Activated naive CD4-positive, alpha-beta T cell treated with anti-CD3 and anti-CD28 coated beads, Interleukin-2, amount 50 U/mL, for 24 hours (primary cell): Measurements from ENCODE around the gene MEOX2.

Experiments
- H3K27ac Mint-ChIP-seq: one replicate; pipeline ENCODE4 v1.8.0; 2021; ENCODE audit warnings: mild to moderate bottlenecking, mixed read lengths
- H3K27me3 Mint-ChIP-seq: one replicate; pipeline ENCODE4 v1.8.0; 2021; ENCODE audit warnings: mixed read lengths
- H3K36me3 Mint-ChIP-seq: one replicate; pipeline ENCODE4 v1.8.0; 2021; ENCODE audit warnings: mixed read lengths
- H3K4me1 Mint-ChIP-seq: one replicate; pipeline ENCODE4 v1.8.0; 2021; ENCODE audit warnings: mixed read lengths
- H3K4me3 Mint-ChIP-seq: one replicate; pipeline ENCODE4 v1.8.0; 2021; ENCODE audit warnings: mild to moderate bottlenecking, mixed read lengths
- H3K9me3 Mint-ChIP-seq: one replicate; pipeline ENCODE4 v1.8.0; 2021; ENCODE audit warnings: mixed read lengths

Gene MEOX2

DNA sequence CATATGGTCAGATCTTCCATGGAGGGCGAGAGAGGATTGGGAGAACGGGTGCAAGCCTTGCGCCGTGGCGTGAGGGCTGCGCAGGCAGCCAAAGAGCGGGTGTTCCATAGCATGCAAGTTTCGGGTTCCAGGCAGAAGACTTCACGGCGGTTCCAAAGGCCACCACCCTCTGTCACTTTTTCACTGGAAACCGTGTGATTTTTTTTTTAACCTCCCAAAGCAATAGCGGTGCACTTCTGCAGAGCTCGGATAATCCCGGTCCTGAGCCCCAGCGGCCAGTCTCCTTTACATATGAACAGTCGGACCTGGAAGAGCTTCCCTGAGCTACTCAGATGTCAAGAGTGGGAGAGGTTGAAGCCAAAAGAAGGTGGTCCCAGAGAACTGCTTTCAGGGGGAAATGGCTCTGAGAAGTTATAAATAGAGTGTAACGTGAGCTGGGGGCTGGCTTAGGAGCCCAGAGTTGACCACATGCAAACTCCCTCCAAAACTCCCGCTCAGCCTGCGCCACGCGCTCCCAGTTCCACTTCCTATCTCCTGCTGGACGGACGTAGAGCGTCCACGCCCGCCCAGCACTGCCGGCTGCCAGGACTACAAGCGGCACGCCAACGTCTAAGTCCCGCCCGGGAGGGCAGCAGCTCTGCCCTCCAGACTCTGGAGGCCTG is at the start of gene MEOX2:
Gene MEOX2, minus strand, starts transcription at position 389 of the 662 bp plus-strand sequence. Its CDS starts 281 bp downstream, at position 108.
- Mint-ChIP-seq H3K9me3 (no peaks in the 10 kb centered on the region), H3K4me3 (no peak within 1 kb of the TSS), H3K27me3 (peaks cover 26% of the 10 kb centered on the region), H3K27ac (no peak within 1 kb of the TSS), H3K36me3 (no peaks in the 10 kb centered on the region), H3K4me1 (no peaks in the 10 kb centered on the region)

DNA sequence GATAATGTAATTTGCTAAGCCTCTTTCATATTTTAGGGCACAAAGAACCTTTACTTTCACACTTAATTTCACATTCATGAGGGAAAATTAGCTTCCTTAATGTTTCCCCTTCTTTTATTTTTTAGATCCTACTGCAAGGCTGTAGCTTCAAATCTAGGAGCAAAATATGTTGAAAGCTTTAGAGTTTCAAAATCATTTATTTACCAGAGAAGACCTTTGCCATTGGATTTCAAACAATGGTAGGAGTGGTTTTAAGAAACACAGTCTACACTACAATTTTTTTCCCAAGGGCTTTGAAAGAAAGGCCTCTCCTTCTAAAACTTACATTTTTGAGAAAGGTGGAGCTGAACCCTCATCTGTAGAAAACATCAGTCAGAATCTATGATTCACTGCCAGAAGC is 43.3 kb upstream of the MEOX2 start:
- no peaks in the 10 kb centered on the region for H3K4me1 Mint-ChIP-seq
- no peak overlapping the region for H3K4me3 Mint-ChIP-seq
- H3K36me3 Mint-ChIP-seq: no peaks in the 10 kb centered on the region
- H3K27ac Mint-ChIP-seq: no peak overlapping the region
- no peaks in the 10 kb centered on the region for H3K27me3 Mint-ChIP-seq
- H3K9me3 Mint-ChIP-seq: peaks cover 4% of the 10 kb centered on the region

- H3K27me3 Mint-ChIP-seq: no peaks in the 10 kb centered on the region
- H3K4me1 Mint-ChIP-seq: no peaks in the 10 kb centered on the region
- no peak overlapping the region for H3K27ac Mint-ChIP-seq
- no peak overlapping the region for H3K4me3 Mint-ChIP-seq
- no peaks in the 10 kb centered on the region for H3K9me3 Mint-ChIP-seq
- no peaks in the 10 kb centered on the region for H3K36me3 Mint-ChIP-seq
Observed at GRCh38 chr7:15725051-15725450, 38.6 kb upstream of the MEOX2 start.

GRCh38 chr7:15723841-15724240 is 37.4 kb upstream of the MEOX2 start:
- Mint-ChIP-seq H3K9me3 (no peaks in the 10 kb centered on the region), H3K27ac (no peak overlapping the region), H3K4me3 (no peak overlapping the region), H3K4me1 (no peaks in the 10 kb centered on the region), H3K36me3 (no peaks in the 10 kb centered on the region), H3K27me3 (no peaks in the 10 kb centered on the region)

GRCh38 chr7:15720849-15721471 is 34.5 kb upstream of the MEOX2 start:
- H3K4me3 Mint-ChIP-seq: no peak overlapping the region
- H3K27ac Mint-ChIP-seq: no peak overlapping the region
- H3K9me3 Mint-ChIP-seq: no peaks in the 10 kb centered on the region
- no peaks in the 10 kb centered on the region for H3K4me1 Mint-ChIP-seq
- no peaks in the 10 kb centered on the region for H3K36me3 Mint-ChIP-seq
- no peaks in the 10 kb centered on the region for H3K27me3 Mint-ChIP-seq

DNA sequence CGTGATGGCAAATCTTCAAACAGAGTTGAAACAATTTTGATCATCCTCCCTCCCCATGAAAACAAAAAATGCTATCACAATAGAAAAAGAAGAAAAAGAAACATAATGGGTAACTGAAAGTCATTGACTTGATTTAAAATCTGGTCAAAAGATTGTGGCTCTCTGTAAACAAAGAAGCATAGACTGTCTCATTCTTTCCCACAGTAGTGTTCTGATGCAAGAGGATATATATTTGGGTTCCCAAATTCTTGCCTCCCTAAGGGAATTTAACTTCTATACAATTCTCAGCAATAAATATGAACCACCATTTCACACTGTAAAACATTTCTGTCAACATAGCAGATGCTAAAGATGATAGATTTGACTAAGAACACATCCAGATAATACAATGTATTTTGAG is 32.8 kb upstream of the MEOX2 start:
- H3K4me3 Mint-ChIP-seq: no peak overlapping the region
- H3K36me3 Mint-ChIP-seq: no peaks in the 10 kb centered on the region
- H3K27me3 Mint-ChIP-seq: no peaks in the 10 kb centered on the region
- H3K4me1 Mint-ChIP-seq: no peaks in the 10 kb centered on the region
- H3K27ac Mint-ChIP-seq: no peak overlapping the region
- no peaks in the 10 kb centered on the region for H3K9me3 Mint-ChIP-seq

- Mint-ChIP-seq H3K27me3 (no peaks in the 10 kb centered on the region), H3K36me3 (no peaks in the 10 kb centered on the region), H3K4me1 (no peaks in the 10 kb centered on the region), H3K27ac (no peak overlapping the region), H3K9me3 (peaks cover 10% of the 10 kb centered on the region), H3K4me3 (no peak overlapping the region)
Observed at GRCh38 chr7:15715435-15715834, 29.0 kb upstream of the MEOX2 start.

GRCh38 chr7:15709978-15710377 is 23.5 kb upstream of the MEOX2 start:
- Mint-ChIP-seq H3K4me1 (no peaks in the 10 kb centered on the region), H3K9me3 (peaks cover 15% of the 10 kb centered on the region), H3K4me3 (no peak overlapping the region), H3K27ac (no peak overlapping the region), H3K36me3 (no peaks in the 10 kb centered on the region), H3K27me3 (no peaks in the 10 kb centered on the region)

DNA sequence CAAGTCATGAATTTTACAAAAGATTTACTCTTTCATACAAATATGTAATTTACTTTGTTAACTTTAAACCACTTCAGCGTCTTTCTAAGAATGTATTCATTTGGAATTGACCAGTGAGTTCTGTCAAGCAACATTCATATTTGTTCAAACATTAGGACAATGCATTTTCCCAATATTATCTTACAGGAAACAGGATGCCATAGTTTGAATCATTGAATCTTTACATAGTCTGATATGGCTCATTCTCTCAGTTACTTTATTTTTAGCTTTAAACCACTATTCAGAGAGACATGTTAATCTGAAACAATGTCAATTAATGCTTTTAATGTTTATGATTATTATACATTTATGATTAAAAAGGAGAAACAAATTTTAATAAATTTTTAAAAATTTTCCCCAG is 21.1 kb upstream of the MEOX2 start:
- peaks cover 5% of the 10 kb centered on the region for H3K9me3 Mint-ChIP-seq
- no peaks in the 10 kb centered on the region for H3K4me1 Mint-ChIP-seq
- no peak overlapping the region for H3K27ac Mint-ChIP-seq
- H3K27me3 Mint-ChIP-seq: no peaks in the 10 kb centered on the region
- no peaks in the 10 kb centered on the region for H3K36me3 Mint-ChIP-seq
- H3K4me3 Mint-ChIP-seq: no peak overlapping the region

GRCh38 chr7:15703732-15704131 is 17.2 kb upstream of the MEOX2 start:
- Mint-ChIP-seq H3K27ac (no peak overlapping the region), H3K4me3 (no peak overlapping the region), H3K4me1 (no peaks in the 10 kb centered on the region), H3K27me3 (no peaks in the 10 kb centered on the region), H3K9me3 (no peaks in the 10 kb centered on the region), H3K36me3 (no peaks in the 10 kb centered on the region)

DNA sequence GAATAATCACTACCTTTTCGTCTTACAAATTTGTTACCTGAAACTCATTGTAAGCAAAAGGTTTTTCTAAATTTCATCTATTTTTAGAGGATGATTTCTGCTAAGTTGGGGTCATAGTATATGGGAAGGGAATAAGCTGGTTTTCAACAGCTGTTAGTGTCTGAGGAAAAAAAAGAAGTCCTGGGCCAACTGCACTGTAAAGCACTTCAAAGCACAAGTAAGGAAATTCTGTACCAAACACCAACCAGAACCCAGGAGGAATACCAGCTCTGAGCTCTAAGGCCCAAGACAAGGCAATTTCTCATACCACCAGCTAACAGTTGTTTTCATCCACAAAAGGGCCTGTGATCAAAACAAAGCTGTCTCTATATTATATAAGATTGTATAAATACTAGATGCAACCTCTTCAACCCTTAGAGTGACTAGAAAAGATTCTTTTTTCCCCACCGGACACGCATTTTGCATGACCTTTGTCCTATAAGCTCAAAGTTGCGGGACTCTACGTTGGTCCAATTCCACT is 6.1 kb upstream of the MEOX2 start:
- H3K36me3 Mint-ChIP-seq: no peaks in the 10 kb centered on the region
- H3K27ac Mint-ChIP-seq: no peak overlapping the region
- no peak overlapping the region for H3K4me3 Mint-ChIP-seq
- no peaks in the 10 kb centered on the region for H3K4me1 Mint-ChIP-seq
- no peaks in the 10 kb centered on the region for H3K9me3 Mint-ChIP-seq
- peaks cover 5% of the 10 kb centered on the region for H3K27me3 Mint-ChIP-seq

DNA sequence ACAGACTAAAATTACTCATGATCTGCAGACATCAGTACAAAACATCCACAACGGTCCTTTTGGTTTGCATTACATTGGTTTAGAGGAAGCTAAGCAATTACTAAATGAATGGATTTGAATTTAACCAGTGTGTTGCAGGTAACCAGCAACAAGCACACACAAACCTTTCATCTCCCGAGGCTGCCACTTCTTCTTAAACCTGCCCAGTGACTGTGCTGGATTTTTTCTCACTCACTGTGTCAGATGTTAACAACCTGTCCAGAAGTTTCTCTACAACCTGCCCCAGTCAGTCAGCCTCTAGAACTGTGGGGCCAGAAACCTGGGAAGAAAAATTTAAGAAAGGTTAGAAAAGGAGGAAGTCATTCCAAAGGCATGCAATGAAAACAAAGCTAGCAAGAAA is 2.4 kb upstream of the MEOX2 start:
- H3K27ac Mint-ChIP-seq: no peak overlapping the region
- no peaks in the 10 kb centered on the region for H3K9me3 Mint-ChIP-seq
- peaks cover 26% of the 10 kb centered on the region for H3K27me3 Mint-ChIP-seq
- H3K36me3 Mint-ChIP-seq: no peaks in the 10 kb centered on the region
- no peak overlapping the region for H3K4me3 Mint-ChIP-seq
- no peaks in the 10 kb centered on the region for H3K4me1 Mint-ChIP-seq

DNA sequence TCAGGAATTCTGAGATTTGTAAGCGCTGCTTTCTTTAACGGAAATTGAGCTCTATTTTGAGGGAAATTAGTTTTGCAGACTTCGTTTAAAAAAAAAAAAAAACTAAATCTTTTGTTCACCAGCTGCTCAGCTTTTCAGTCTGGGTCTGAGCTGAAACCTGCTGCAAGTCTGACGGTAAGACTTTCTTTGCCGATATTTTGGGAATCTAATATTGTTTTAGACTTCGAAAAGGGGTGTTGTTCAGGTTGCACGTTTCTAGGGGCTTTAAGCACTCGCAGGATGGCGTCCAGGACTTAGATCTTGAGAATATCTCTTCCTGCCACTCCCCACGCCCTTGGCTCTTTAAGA is 1.8 kb upstream of the MEOX2 start:
- H3K36me3 Mint-ChIP-seq: no peaks in the 10 kb centered on the region
- no peak overlapping the region for H3K27ac Mint-ChIP-seq
- H3K27me3 Mint-ChIP-seq: peaks cover 26% of the 10 kb centered on the region
- no peaks in the 10 kb centered on the region for H3K9me3 Mint-ChIP-seq
- no peaks in the 10 kb centered on the region for H3K4me1 Mint-ChIP-seq
- H3K4me3 Mint-ChIP-seq: no peak overlapping the region

DNA sequence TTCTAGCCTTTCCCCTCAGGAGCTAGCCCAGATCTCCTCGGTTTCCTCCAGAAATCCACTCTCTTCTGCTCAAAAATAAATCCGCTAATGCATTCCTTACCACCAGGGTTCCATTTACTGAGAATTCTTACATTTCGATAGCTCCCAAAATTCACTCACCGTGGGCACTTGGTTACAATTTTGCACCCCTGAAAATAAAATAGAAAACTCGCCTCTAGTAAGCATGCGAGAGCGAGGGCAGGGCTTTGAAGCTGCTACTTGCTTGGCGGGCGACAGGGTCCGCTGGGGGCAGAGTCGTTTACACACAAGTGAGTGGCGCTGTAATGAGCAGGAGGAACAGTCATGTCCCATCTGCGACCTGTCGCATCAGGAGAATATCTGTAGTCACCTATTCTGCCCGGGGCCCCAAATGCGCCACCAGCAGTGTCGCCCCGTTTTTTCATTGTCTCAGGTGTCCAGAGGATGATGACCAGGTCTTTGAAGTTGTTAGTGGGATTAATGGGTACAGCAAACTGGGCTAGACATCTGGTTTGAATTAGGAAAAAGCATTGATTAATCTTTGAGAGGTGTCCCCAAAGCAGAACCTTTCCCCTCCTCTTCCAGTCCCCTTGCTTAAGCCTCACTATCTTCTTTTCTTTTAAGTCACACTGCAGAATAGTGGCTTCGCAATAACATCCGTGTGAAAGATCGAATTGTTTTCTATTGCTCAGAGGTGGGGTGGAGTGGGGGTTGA is 1.2 kb upstream of the MEOX2 start:
- Mint-ChIP-seq H3K4me3 (no peak overlapping the region), H3K27ac (no peak overlapping the region), H3K27me3 (peaks cover 26% of the 10 kb centered on the region)

DNA sequence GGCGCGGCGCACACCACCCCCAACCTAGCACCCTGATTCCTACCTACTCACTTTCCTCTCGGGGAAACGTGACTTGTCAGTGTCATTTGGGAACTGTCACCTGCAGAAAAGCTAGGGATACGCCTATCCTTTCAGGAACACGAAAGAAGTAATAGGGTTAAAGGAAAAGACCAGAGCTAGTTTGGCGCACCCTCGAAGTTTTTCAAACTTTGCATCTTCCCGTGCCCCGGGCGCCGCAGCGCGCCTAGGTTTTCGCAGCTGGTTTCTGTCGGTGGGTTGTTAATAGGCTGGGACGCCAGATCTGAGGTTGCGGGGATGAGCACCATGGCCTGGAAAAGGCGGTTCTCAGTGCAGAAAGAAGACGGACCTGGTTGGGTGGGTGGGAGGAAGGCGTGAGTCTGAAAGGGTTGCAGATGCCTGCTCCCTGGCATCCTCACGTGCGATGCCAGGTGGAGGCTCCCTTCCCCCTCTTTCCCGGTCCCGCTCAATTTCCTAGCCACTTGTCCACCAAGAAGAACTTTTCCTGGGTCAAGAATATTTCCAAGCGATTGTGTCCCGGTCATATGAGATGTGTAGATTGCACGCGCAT is 568 bp upstream of the MEOX2 start:
- Mint-ChIP-seq H3K4me1 (no peaks in the 10 kb centered on the region), H3K36me3 (no peaks in the 10 kb centered on the region), H3K27ac (no peak overlapping the region), H3K4me3 (no peak overlapping the region), H3K27me3 (peaks cover 26% of the 10 kb centered on the region), H3K9me3 (no peaks in the 10 kb centered on the region)

More for the DNA sequence above, 1.2 kb upstream of the MEOX2 start:
- H3K9me3 Mint-ChIP-seq: no peaks in the 10 kb centered on the region
- no peaks in the 10 kb centered on the region for H3K4me1 Mint-ChIP-seq
- H3K36me3 Mint-ChIP-seq: no peaks in the 10 kb centered on the region
